ENCODE measurements around the gene CTXND2. TPM values are rescaled to one million over a fixed set of nuclear protein-coding genes. Genes with fewer than 3 reads are reported as not detected.

The CTXND2 gene
- total RNA-seq, 1 experiment from 2014 or later, result not detected

DNA sequence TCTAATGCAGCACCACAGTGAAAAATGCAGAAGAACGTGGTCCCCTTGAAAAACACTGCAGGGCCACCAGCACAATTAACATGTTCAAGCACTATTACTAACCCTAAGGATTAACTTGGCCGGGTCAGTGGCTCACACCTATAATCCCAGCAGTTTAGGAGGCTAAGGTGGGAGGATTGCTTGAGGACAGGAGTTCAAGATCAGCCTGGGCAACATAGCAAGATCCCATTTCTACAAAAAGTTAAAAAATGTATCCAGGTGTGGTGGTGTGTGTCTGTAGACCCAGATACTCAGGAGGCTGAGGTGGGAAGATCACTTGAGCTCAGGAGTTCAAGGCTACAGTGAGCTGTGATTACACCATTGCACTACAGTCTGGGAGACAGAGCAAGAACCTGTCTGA is 13.4 kb upstream of the CTXND2 start:
- ChIA-PET POLR2A (interaction anchor here (0.6 to 0.7 kb wide), 2 partner anchors 97 to 108 kb away, joined by 3 to 9 read pairs; partner anchors contain the start of gene ANXA9), CTCF (no interaction called here)
- H3K4me3 ChIP-seq (ENCODE audit: low read depth, low read length), result no peak overlapping the region
- Mint-ChIP-seq H3K27me3 (ENCODE audit: insufficient read depth, unreplicated experiment) (no peaks in the 10 kb centered on the region), H3K36me3 (ENCODE audit: insufficient read depth, unreplicated experiment) (peaks cover 23% of the 10 kb centered on the region), H3K4me1 (ENCODE audit: low read depth, unreplicated experiment) (peaks cover 7% of the 10 kb centered on the region), H3K4me3 (ENCODE audit: unreplicated experiment) (no peak overlapping the region), H3K27ac (ENCODE audit: unreplicated experiment) (no peak overlapping the region), H3K9me3 (ENCODE audit: unreplicated experiment) (no peaks in the 10 kb centered on the region)
- no peak for TF ChIP-seq CTCF (IDR thresholded peaks at IDR 0.05; ENCODE audit: insufficient read depth in 1 of 2, low read depth in 1 of 2, low read length in 1 of 2, severe bottlenecking in 1 of 2, unreplicated experiment in 1 of 2)
- no peaks in the 10 kb centered on the region for H3K27me3 ChIP-seq (replicated peaks; ENCODE audit: control insufficient read depth, insufficient read depth, low read length)
- peaks cover 12% of the 10 kb centered on the region; the same call in 1 of the 2 replicates for H3K4me1 ChIP-seq
- intact Hi-C loops (cut with micrococcal nuclease; ENCODE audit: unreplicated experiment), result no loop called here
- DNase-seq, result no peak
- H3K9me3 ChIP-seq, result no peaks in the 10 kb centered on the region
- no peaks in the 10 kb centered on the region for H3K36me3 ChIP-seq (ENCODE audit: control insufficient read depth, insufficient read depth, low read length)
- BruUV-seq (replicated peaks), result no TSS peak

DNA sequence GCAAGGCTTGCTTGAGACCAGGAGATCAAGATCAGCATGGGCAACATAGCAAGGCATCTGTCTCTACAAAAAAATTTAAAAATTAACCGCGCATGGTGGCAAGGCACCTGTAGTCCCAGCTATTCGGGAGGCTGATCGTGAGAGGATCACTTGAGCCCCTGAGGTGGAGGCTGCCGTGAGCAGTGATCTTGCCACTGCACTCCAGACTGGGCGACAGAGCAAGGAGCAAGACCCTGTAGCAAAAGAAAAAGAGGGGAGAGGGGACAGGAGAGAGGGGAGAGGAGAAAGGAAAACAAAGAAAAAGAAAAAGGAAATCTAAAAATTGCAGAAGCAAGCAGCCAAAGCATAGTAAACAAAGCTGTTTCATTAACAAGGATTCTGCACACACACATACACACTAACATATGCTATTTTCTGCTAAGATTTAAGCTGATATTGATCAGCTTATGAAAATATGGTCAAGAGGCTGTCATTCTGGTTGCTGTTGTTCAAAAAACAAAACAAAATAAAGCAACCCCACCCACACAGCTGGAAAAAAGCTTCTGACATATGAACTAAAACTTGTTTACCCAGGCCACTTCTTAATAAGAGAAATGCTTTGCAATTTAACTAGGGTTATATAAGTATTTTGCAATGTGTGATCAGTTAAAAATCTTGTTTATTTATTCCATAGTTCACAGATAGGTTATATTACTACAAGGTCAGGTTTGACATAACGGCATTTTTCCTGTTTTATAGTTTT is 12.3 kb upstream of the CTXND2 start:
- Mint-ChIP-seq H3K27me3 (ENCODE audit: insufficient read depth, unreplicated experiment) (no peaks in the 10 kb centered on the region), H3K4me1 (ENCODE audit: low read depth, unreplicated experiment) (peaks cover 7% of the 10 kb centered on the region), H3K4me3 (ENCODE audit: unreplicated experiment) (peak overlapping the region; percentile 50), H3K36me3 (ENCODE audit: insufficient read depth, unreplicated experiment) (peaks cover 21% of the 10 kb centered on the region), H3K27ac (ENCODE audit: unreplicated experiment) (peak overlapping the region; percentile 3), H3K9me3 (ENCODE audit: unreplicated experiment) (no peaks in the 10 kb centered on the region)
- Histone ChIP-seq H3K4me3 (ENCODE audit: low read depth, low read length) (peak overlapping the region; percentile 83; the same call in 1 of the 2 replicates), H3K9me3 (no peaks in the 10 kb centered on the region), H3K4me1 (peaks cover 12% of the 10 kb centered on the region; the same call in 1 of the 2 replicates), H3K27me3 (replicated peaks; ENCODE audit: control insufficient read depth, insufficient read depth, low read length) (no peaks in the 10 kb centered on the region), H3K36me3 (ENCODE audit: control insufficient read depth, insufficient read depth, low read length) (no peaks in the 10 kb centered on the region)
- no peak for TF ChIP-seq CTCF (IDR thresholded peaks at IDR 0.05; ENCODE audit: insufficient read depth in 1 of 2, low read depth in 1 of 2, low read length in 1 of 2, severe bottlenecking in 1 of 2, unreplicated experiment in 1 of 2)
- ChIA-PET CTCF (interaction anchor here (0.5 kb wide), 1 partner anchor 497 kb away, joined by 3 read pairs; no protein-coding TSS in a partner anchor), POLR2A (no interaction called here)
- DNase-seq, result no peak
- intact Hi-C loops (cut with micrococcal nuclease; ENCODE audit: unreplicated experiment), result loop anchor here (5.0 kb wide), 1 partner anchor 108 kb away; the partner anchor contains the start of gene ANXA9
- no TSS peak for BruUV-seq (replicated peaks)

DNA sequence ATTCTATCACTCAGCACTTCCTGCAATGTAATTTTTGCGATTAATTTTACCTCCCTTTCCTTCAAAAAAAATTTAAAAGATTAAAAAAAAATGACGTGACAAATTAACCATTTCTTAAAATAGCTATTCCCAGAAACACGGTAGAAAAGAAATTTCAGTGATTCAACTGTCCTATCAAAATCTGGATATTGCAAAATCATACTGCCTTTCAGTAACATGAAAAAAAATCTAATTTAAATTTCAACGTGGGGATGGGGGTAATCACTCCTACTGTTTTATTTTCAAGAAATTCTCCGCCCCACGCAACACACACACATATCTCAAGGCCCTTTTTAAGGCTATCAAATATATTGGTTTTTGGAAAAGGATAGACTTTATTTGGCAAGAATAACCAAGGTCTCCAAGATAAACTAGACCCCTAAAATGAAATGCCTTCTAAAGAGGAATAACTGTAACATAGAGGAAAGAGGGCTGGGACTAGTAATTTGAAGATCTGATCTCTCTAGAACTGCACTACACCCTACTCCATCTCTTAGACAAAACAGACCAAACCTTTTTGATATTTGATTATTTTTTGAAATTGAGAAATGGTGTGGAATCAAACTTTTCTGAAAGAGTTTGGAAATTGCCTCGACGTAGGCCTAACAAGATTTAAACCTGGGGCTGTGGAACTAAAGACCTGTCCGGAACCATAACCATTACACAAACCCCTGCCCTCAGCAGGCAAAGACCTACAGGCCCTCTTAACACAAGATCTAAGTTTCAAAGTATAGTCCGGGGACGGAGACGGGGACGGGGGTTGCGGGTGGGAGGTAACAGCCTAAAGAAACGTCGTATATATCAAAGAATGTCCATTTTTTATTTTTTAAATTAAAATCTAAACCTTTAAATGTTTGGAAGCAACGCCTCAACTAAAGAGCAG is 11.5 kb upstream of the CTXND2 start:
- TSS peak; percentile 49 for BruUV-seq (replicated peaks)
- CTCF ChIA-PET, result no interaction called here
- POLR2A ChIA-PET, result no interaction called here

More for the DNA sequence above, 11.5 kb upstream of the CTXND2 start:
- H3K27ac Mint-ChIP-seq (ENCODE audit: unreplicated experiment), result peak overlapping the region; percentile 86
- no peaks in the 10 kb centered on the region for H3K27me3 Mint-ChIP-seq (ENCODE audit: insufficient read depth, unreplicated experiment)
- peaks cover 18% of the 10 kb centered on the region for H3K36me3 Mint-ChIP-seq (ENCODE audit: insufficient read depth, unreplicated experiment)
- H3K9me3 Mint-ChIP-seq (ENCODE audit: unreplicated experiment), result no peaks in the 10 kb centered on the region
- Histone ChIP-seq H3K4me3 (ENCODE audit: low read depth, low read length) (peak overlapping the region; percentile 83), H3K4me1 (peaks cover 12% of the 10 kb centered on the region; the same call in 1 of the 2 replicates), H3K27me3 (replicated peaks; ENCODE audit: control insufficient read depth, insufficient read depth, low read length) (no peaks in the 10 kb centered on the region), H3K9me3 (no peaks in the 10 kb centered on the region), H3K36me3 (ENCODE audit: control insufficient read depth, insufficient read depth, low read length) (no peaks in the 10 kb centered on the region)
- DNase-seq, result no peak
- intact Hi-C loops (cut with micrococcal nuclease; ENCODE audit: unreplicated experiment), result loop anchor here (1.0 to 5.0 kb wide), 3 partner anchors 51 to 107 kb away; partner anchors contain the start of genes ANXA9 and SETDB1
- H3K4me3 Mint-ChIP-seq (ENCODE audit: unreplicated experiment), result peak overlapping the region; percentile 81
- TF ChIP-seq CTCF (IDR thresholded peaks at IDR 0.05; ENCODE audit: insufficient read depth in 1 of 2, low read depth in 1 of 2, low read length in 1 of 2, severe bottlenecking in 1 of 2, unreplicated experiment in 1 of 2), result no peak
- H3K4me1 Mint-ChIP-seq (ENCODE audit: low read depth, unreplicated experiment), result peaks cover 7% of the 10 kb centered on the region
